Peyer's patch (tissue), 4 donors: ENCODE data around the gene ADAMTS12.

ENCODE experiments used
- CTCF ChIP-seq, 6 experiments: fragments of 450-650 bp in 4 of 6; fragments of 200-600 bp in 2 of 6; sonication (generic) in 1 of 6; IDR thresholded peaks; one replicate each; pipeline ENCODE4 v1.5.1; 2017 to 2019; ENCODE audit warnings: antibody characterized with exemption in 6 of 6, mild to moderate bottlenecking in 3 of 6, moderate library complexity in 1 of 6
- POLR2A ChIP-seq, 2 donors: fragments of 450-650 bp; IDR thresholded peaks; one replicate each; pipeline ENCODE4 v1.5.1; 2017; ENCODE audit warnings: antibody characterized with exemption in 2 of 2, mild to moderate bottlenecking in 2 of 2, moderate library complexity in 2 of 2

GRCh38 chr5:33903118-33903517 lies 11.3 kb upstream of the ADAMTS12 start:
- TF ChIP-seq CTCF (IDR thresholded peaks at IDR 0.05) (no peak), POLR2A (IDR thresholded peaks at IDR 0.05) (no peak)
